ENCODE results near the gene BST1.

The BST1 gene

GRCh38 chr4:15682242-15683142 is 20.4 kb upstream of the BST1 start:
- Histone ChIP-seq H3K4me3 (peak overlapping the region; percentile 70), H3K9me3 (no peaks in the 10 kb centered on the region), H3K27me3 (ENCODE audit: low read depth) (no peaks in the 10 kb centered on the region), H3K4me1 (peaks cover 38% of the 10 kb centered on the region), H3K36me3 (replicated peaks) (peaks cover 17% of the 10 kb centered on the region)
- in situ Hi-C loops (cut with MboI; ENCODE audit: low sequenced_read_pairs), result no loop called here
- DNase-seq (ENCODE audit: low spot score in 2 of 2), result peak in 1 of 2 experiments; percentile 17

- Histone ChIP-seq H3K4me3 (peak overlapping the region; percentile 70), H3K27me3 (ENCODE audit: low read depth) (no peaks in the 10 kb centered on the region), H3K4me1 (peaks cover 32% of the 10 kb centered on the region), H3K36me3 (replicated peaks) (peaks cover 23% of the 10 kb centered on the region), H3K9me3 (no peaks in the 10 kb centered on the region)
- no peak for DNase-seq (ENCODE audit: low spot score in 2 of 2)
- in situ Hi-C loops (cut with MboI; ENCODE audit: low sequenced_read_pairs), result no loop called here
Measured at GRCh38 chr4:15683143-15683495, 19.7 kb upstream of the BST1 start.

GRCh38 chr4:15684498-15684897 is 18.4 kb upstream of the BST1 start:
- H3K9me3 ChIP-seq, result no peaks in the 10 kb centered on the region
- no peaks in the 10 kb centered on the region for H3K27me3 ChIP-seq (ENCODE audit: low read depth)
- peaks cover 24% of the 10 kb centered on the region for H3K36me3 ChIP-seq (replicated peaks)
- in situ Hi-C loops (cut with MboI; ENCODE audit: low sequenced_read_pairs), result no loop called here
- DNase-seq (ENCODE audit: low spot score in 2 of 2), result peak; percentile 61 to 64
- peaks cover 24% of the 10 kb centered on the region for H3K4me1 ChIP-seq
- no peak overlapping the region; the same call in 1 of the 2 replicates for H3K4me3 ChIP-seq

- no peak overlapping the region for H3K4me3 ChIP-seq
- H3K27me3 ChIP-seq (ENCODE audit: low read depth), result no peaks in the 10 kb centered on the region
- H3K36me3 ChIP-seq (replicated peaks), result peaks cover 24% of the 10 kb centered on the region
- H3K9me3 ChIP-seq, result no peaks in the 10 kb centered on the region
- DNase-seq (ENCODE audit: low spot score in 2 of 2), result no peak
- H3K4me1 ChIP-seq, result peaks cover 31% of the 10 kb centered on the region
- in situ Hi-C loops (cut with MboI; ENCODE audit: low sequenced_read_pairs), result no loop called here
Measured at GRCh38 chr4:15688051-15688450, 14.8 kb upstream of the BST1 start.

- peaks cover 16% of the 10 kb centered on the region for H3K4me1 ChIP-seq
- no peak overlapping the region for H3K4me3 ChIP-seq
- H3K27me3 ChIP-seq (ENCODE audit: low read depth), result no peaks in the 10 kb centered on the region
- no peaks in the 10 kb centered on the region for H3K9me3 ChIP-seq
- DNase-seq (ENCODE audit: low spot score in 2 of 2), result no peak
- in situ Hi-C loops (cut with MboI; ENCODE audit: low sequenced_read_pairs), result no loop called here
- peaks cover 24% of the 10 kb centered on the region for H3K36me3 ChIP-seq (replicated peaks)
Measured at GRCh38 chr4:15689540-15689939, 13.3 kb upstream of the BST1 start.

GRCh38 chr4:15690020-15690809 is 12.7 kb upstream of the BST1 start:
- Histone ChIP-seq H3K9me3 (no peaks in the 10 kb centered on the region), H3K27me3 (ENCODE audit: low read depth) (no peaks in the 10 kb centered on the region), H3K36me3 (replicated peaks) (peaks cover 24% of the 10 kb centered on the region), H3K4me1 (peaks cover 11% of the 10 kb centered on the region), H3K4me3 (no peak overlapping the region)
- in situ Hi-C loops (cut with MboI; ENCODE audit: low sequenced_read_pairs), result no loop called here
- no peak for DNase-seq (ENCODE audit: low spot score in 2 of 2)

GRCh38 chr4:15691346-15692135 is 11.3 kb upstream of the BST1 start:
- Histone ChIP-seq H3K4me1 (peaks cover 11% of the 10 kb centered on the region), H3K9me3 (no peaks in the 10 kb centered on the region), H3K4me3 (no peak overlapping the region), H3K36me3 (replicated peaks) (peaks cover 17% of the 10 kb centered on the region), H3K27me3 (ENCODE audit: low read depth) (no peaks in the 10 kb centered on the region)
- DNase-seq (ENCODE audit: low spot score in 2 of 2), result no peak
- in situ Hi-C loops (cut with MboI; ENCODE audit: low sequenced_read_pairs), result no loop called here

GRCh38 chr4:15692602-15693001 is 10.3 kb upstream of the BST1 start:
- Histone ChIP-seq H3K36me3 (replicated peaks) (peaks cover 6% of the 10 kb centered on the region), H3K4me3 (no peak overlapping the region), H3K27me3 (ENCODE audit: low read depth) (no peaks in the 10 kb centered on the region), H3K9me3 (no peaks in the 10 kb centered on the region), H3K4me1 (peaks cover 11% of the 10 kb centered on the region)
- in situ Hi-C loops (cut with MboI; ENCODE audit: low sequenced_read_pairs), result no loop called here
- no peak for DNase-seq (ENCODE audit: low spot score in 2 of 2)

- Histone ChIP-seq H3K9me3 (no peaks in the 10 kb centered on the region), H3K4me1 (peaks cover 11% of the 10 kb centered on the region), H3K36me3 (replicated peaks) (no peaks in the 10 kb centered on the region), H3K27me3 (ENCODE audit: low read depth) (no peaks in the 10 kb centered on the region), H3K4me3 (no peak overlapping the region)
- DNase-seq (ENCODE audit: low spot score in 2 of 2), result no peak
- in situ Hi-C loops (cut with MboI; ENCODE audit: low sequenced_read_pairs), result no loop called here
Measured at GRCh38 chr4:15694431-15694830, 8.4 kb upstream of the BST1 start.

- in situ Hi-C loops (cut with MboI; ENCODE audit: low sequenced_read_pairs), result no loop called here
- no peaks in the 10 kb centered on the region for H3K27me3 ChIP-seq (ENCODE audit: low read depth)
- no peak for DNase-seq (ENCODE audit: low spot score in 2 of 2)
- no peak overlapping the region for H3K4me3 ChIP-seq
- H3K9me3 ChIP-seq, result no peaks in the 10 kb centered on the region
- H3K4me1 ChIP-seq, result peaks cover 7% of the 10 kb centered on the region
- no peaks in the 10 kb centered on the region for H3K36me3 ChIP-seq (replicated peaks)
Measured at GRCh38 chr4:15695240-15695699, 7.6 kb upstream of the BST1 start.

- Histone ChIP-seq H3K9me3 (no peaks in the 10 kb centered on the region), H3K36me3 (replicated peaks) (no peaks in the 10 kb centered on the region), H3K4me3 (no peak overlapping the region), H3K27me3 (ENCODE audit: low read depth) (no peaks in the 10 kb centered on the region), H3K4me1 (peaks cover 2% of the 10 kb centered on the region)
- in situ Hi-C loops (cut with MboI; ENCODE audit: low sequenced_read_pairs), result no loop called here
- DNase-seq (ENCODE audit: low spot score in 2 of 2), result no peak
Measured at GRCh38 chr4:15695729-15696128, 7.1 kb upstream of the BST1 start.

- Histone ChIP-seq H3K4me3 (no peak overlapping the region), H3K27me3 (ENCODE audit: low read depth) (no peaks in the 10 kb centered on the region), H3K9me3 (no peaks in the 10 kb centered on the region), H3K36me3 (replicated peaks) (no peaks in the 10 kb centered on the region), H3K4me1 (no peaks in the 10 kb centered on the region; the same call in 1 of the 2 replicates)
- no peak for DNase-seq (ENCODE audit: low spot score in 2 of 2)
- in situ Hi-C loops (cut with MboI; ENCODE audit: low sequenced_read_pairs), result no loop called here
Measured at GRCh38 chr4:15696866-15697265, 6.0 kb upstream of the BST1 start.

- in situ Hi-C loops (cut with MboI; ENCODE audit: low sequenced_read_pairs), result no loop called here
- no peaks in the 10 kb centered on the region for H3K27me3 ChIP-seq (ENCODE audit: low read depth)
- peak overlapping the region; percentile 31 for H3K4me3 ChIP-seq
- H3K36me3 ChIP-seq (replicated peaks), result no peaks in the 10 kb centered on the region
- DNase-seq (ENCODE audit: low spot score in 2 of 2), result no peak
- H3K4me1 ChIP-seq, result peaks cover 16% of the 10 kb centered on the region
- no peaks in the 10 kb centered on the region for H3K9me3 ChIP-seq
Measured at GRCh38 chr4:15703439-15703838, 574 bp downstream of the BST1 start.

Measured in HAP-1 (cell line).